SK-N-SH (cell line): ENCODE data around the gene SYAP1. TPM values are rescaled to one million over a fixed set of nuclear protein-coding genes. Genes with fewer than 3 reads are reported as not detected.

Experiments used
- CTCF ChIA-PET: fragments of 300-600, 350-600 bp; formaldehyde crosslinking; extraction: SDS; loops from one replicate; lab custom pipeline; 2021; lab: Yijun Ruan, JAX
- POLR2A ChIA-PET: fragments of 350-600 bp; sonication (Branson Sonifier 250); formaldehyde crosslinking; extraction: SDS; loops from one replicate; lab custom pipeline; 2020; ENCODE audit warnings: antibody characterized with exemption, inconsistent platforms; lab: Yijun Ruan, JAX
- DNase-seq: peaks from one replicate; pipeline ENCODE4 v3.0.0; 2012
- H2AFZ ChIP-seq: fragments of 200-600 bp; sonication (generic); 2 replicates; pipeline ENCODE4 v1.8.1; 2016; ENCODE audit warnings: antibody characterized with exemption, mild to moderate bottlenecking, low read depth
- H3F3A ChIP-seq: fragments of 200-600 bp; sonication (generic); replicated peaks from 2 replicates; pipeline ENCODE3; 2016; ENCODE audit warnings: antibody characterized with exemption, mild to moderate bottlenecking; ENCODE audit not compliant: insufficient read depth
- H3K27ac ChIP-seq, 2 experiments: fragments of 200-500 bp in 1 of 2; fragments of 200-600 bp in 1 of 2; sonication (Bioruptor generic) in 1 of 2; sonication (generic), shearing (Covaris generic) in 1 of 2; 2 replicates each; pipeline versions ENCODE4 v1.5.1 to v1.6.1; 2014 to 2016; ENCODE audit warnings: low read depth in 2 of 2, inconsistent platforms in 1 of 2, low read length in 1 of 2, mild to moderate bottlenecking in 1 of 2, mixed read lengths in 1 of 2
- H3K27me3 ChIP-seq: fragments of 200-600 bp; sonication (generic), shearing (Covaris generic); 2 replicates; pipeline ENCODE4 v1.6.1; 2016; ENCODE audit warnings: mixed run types; ENCODE audit not compliant: insufficient read depth
- H3K36me3 ChIP-seq, 2 experiments: fragments of 200-500 bp in 1 of 2; fragments of 200-600 bp in 1 of 2; sonication (Bioruptor generic) in 1 of 2; sonication (generic) in 1 of 2; replicated peaks in 1 of 2; 2 replicates each; pipeline versions ENCODE3 to v1.5.1; 2014 to 2016; ENCODE audit warnings: low read length in 1 of 2, mild to moderate bottlenecking in 1 of 2; ENCODE audit not compliant: insufficient read depth in 2 of 2, control insufficient read depth in 1 of 2
- H3K4me1 ChIP-seq, 2 experiments: fragments of 200-500 bp in 1 of 2; fragments of 200-600 bp in 1 of 2; sonication (Bioruptor generic) in 1 of 2; sonication (generic), shearing (Covaris generic) in 1 of 2; 2 replicates each; pipeline versions ENCODE4 v1.5.1 to v1.6.1; 2014 to 2016; ENCODE audit warnings: low read depth in 1 of 2, low read length in 1 of 2, mixed run types in 1 of 2; ENCODE audit not compliant: insufficient read depth in 2 of 2, control insufficient read depth in 1 of 2
- H3K4me2 ChIP-seq: fragments of 200-600 bp; sonication (generic), shearing (Covaris generic); 2 replicates; pipeline ENCODE4 v1.6.1; 2017; ENCODE audit warnings: mixed run types
- H3K4me3 ChIP-seq, 2 experiments: fragments of 200-500 bp in 1 of 2; fragments of 200-600 bp in 1 of 2; sonication (Bioruptor generic) in 1 of 2; sonication (generic), shearing (Covaris generic) in 1 of 2; 2 replicates each; pipeline versions ENCODE4 v1.5.1 to v1.8.1; 2014 to 2016; ENCODE audit warnings: low read depth in 2 of 2, inconsistent platforms in 1 of 2, low read length in 1 of 2, mild to moderate bottlenecking in 1 of 2, mixed read lengths in 1 of 2, moderate library complexity in 1 of 2
- H3K79me2 ChIP-seq: fragments of 200-600 bp; sonication (generic); 2 replicates; pipeline ENCODE4 v1.8.1; 2017; ENCODE audit warnings: mild to moderate bottlenecking; ENCODE audit not compliant: insufficient read depth
- H3K9ac ChIP-seq: fragments of 200-600 bp; sonication (generic); 2 replicates; pipeline ENCODE4 v1.6.1; 2017; ENCODE audit warnings: mixed run types
- H3K9me2 ChIP-seq: fragments of 200-600 bp; sonication (generic); 2 replicates; pipeline ENCODE4 v1.6.1; 2017; ENCODE audit warnings: mixed run types
- H3K9me3 ChIP-seq: fragments of 200-600 bp; sonication (generic); 2 replicates; pipeline ENCODE4 v1.6.1; 2017; ENCODE audit warnings: mixed run types, mild to moderate bottlenecking, moderate library complexity
- H4K20me1 ChIP-seq: fragments of 200-600 bp; sonication (generic); 2 replicates; pipeline ENCODE4 v1.6.1; 2017; ENCODE audit warnings: mild to moderate bottlenecking, mixed run types; ENCODE audit not compliant: insufficient read depth
- CHD2 ChIP-seq: fragments of 150-350 bp; IDR thresholded peaks from 2 replicates; pipeline ENCODE4 v1.6.1; 2018; ENCODE audit warnings: low read length; ENCODE audit not compliant: partially characterized antibody
- EP300 ChIP-seq, 2 experiments: IDR thresholded peaks; 2 replicates each; pipeline versions ENCODE4 v1.4.0 to v1.6.1; 2012; ENCODE audit warnings: borderline replicate concordance in 1 of 2, low read depth in 1 of 2, low read length in 1 of 2
- FOXJ3 ChIP-seq: sonication (generic); formaldehyde crosslinking; IDR thresholded peaks from 2 replicates; pipeline ENCODE4 v1.5.1; 2020; ENCODE audit warnings: mild to moderate bottlenecking, missing genetic modification reagents
- FOXM1 ChIP-seq: IDR thresholded peaks from 2 replicates; pipeline ENCODE4 v1.4.0; 2012; ENCODE audit warnings: low read depth, mild to moderate bottlenecking
- GABPA ChIP-seq: IDR thresholded peaks from 2 replicates; pipeline ENCODE4 v1.4.0; 2012; ENCODE audit warnings: low read depth, mild to moderate bottlenecking
- MEF2A ChIP-seq: IDR thresholded peaks from 2 replicates; pipeline ENCODE4 v1.4.0; 2012; ENCODE audit warnings: low read depth, borderline replicate concordance
- MXI1 ChIP-seq: IDR thresholded peaks from 2 replicates; pipeline ENCODE4 v1.6.1; 2012; ENCODE audit warnings: mild to moderate bottlenecking, low read depth, low read length, improper control_type of control experiment
- NFIC ChIP-seq: IDR thresholded peaks from 2 replicates; pipeline ENCODE4 v1.4.0; 2012; ENCODE audit warnings: borderline replicate concordance
- NRF1 ChIP-seq: IDR thresholded peaks from 2 replicates; pipeline ENCODE4 v1.6.1; 2012; ENCODE audit warnings: low read depth, mild to moderate bottlenecking, low read length
- PBX3 ChIP-seq: IDR thresholded peaks from 2 replicates; pipeline ENCODE4; 2012
- SIN3A ChIP-seq: IDR thresholded peaks from 2 replicates; pipeline ENCODE4 v1.6.1; 2012; ENCODE audit warnings: low read depth, mild to moderate bottlenecking, low read length, moderate library complexity, borderline replicate concordance
- TAF1 ChIP-seq: IDR thresholded peaks from 2 replicates; pipeline ENCODE4 v1.6.1; 2012; ENCODE audit warnings: low read depth, mild to moderate bottlenecking, low read length, moderate library complexity, borderline replicate concordance
- USF1 ChIP-seq: IDR thresholded peaks from 2 replicates; pipeline ENCODE4 v1.4.0; 2012; ENCODE audit warnings: low read depth, borderline replicate concordance
- USF2 ChIP-seq: fragments of 150-350 bp; IDR thresholded peaks from 2 replicates; pipeline ENCODE4 v1.6.1; 2017; ENCODE audit warnings: antibody characterized with exemption, low read length, low read depth, borderline replicate concordance
- YY1 ChIP-seq: IDR thresholded peaks from 2 replicates; pipeline ENCODE4 v1.4.0; 2012; ENCODE audit warnings: low read depth, mild to moderate bottlenecking
- WGBS: methylation state at CpG from one replicate; pipeline ENCODE4 v1.1.6; 2017; ENCODE audit warnings: low lambda C conversion rate; 5-methylcytosine and 5-hydroxymethylcytosine counted together
- polyA plus RNA-seq, 3 experiments: library from polyadenylated mRNA; depleted of rRNA; stranded (reverse); fragments of >200 nt; gene quantifications; 2 replicates each; pipeline ENCODE4 v1.2.3, GENCODE V29; 2012

Gene SYAP1
- polyA plus RNA-seq, 1 of the 3 experiments (the other 2 are of a cell fraction), result 11.9 TPM

- peak; percentile 75; the same call in 1 of the 2 replicates for TF ChIP-seq SIN3A
- no peak; the same call in 1 of the 2 replicates for TF ChIP-seq USF2
- TF ChIP-seq TAF1, result peak; percentile 85
- TF ChIP-seq CHD2, result peak; percentile 78
- peak; percentile 67 for TF ChIP-seq YY1
- peak; percentile 66 for TF ChIP-seq GABPA
- peak; percentile 95 for TF ChIP-seq USF1
- TF ChIP-seq MEF2A, result no peak
- no peak for TF ChIP-seq FOXM1
- peak; percentile 65 for TF ChIP-seq MXI1
- peak; percentile 57; the same call in 1 of the 2 replicates for TF ChIP-seq NRF1
- no peak for TF ChIP-seq EP300 (IDR thresholded peaks at IDR 0.05; ENCODE audit: borderline replicate concordance in 1 of 2, low read depth in 1 of 2, low read length in 1 of 2)
- TF ChIP-seq PBX3, result 0 out of 2 replicates have a peak, but pooled peaks have one; percentile 18
- no peak for TF ChIP-seq NFIC
- TF ChIP-seq, all 33 proteins: peak for 14
Measured at GRCh38 chrX:16786139-16786790, 66.9 kb downstream of the SYAP1 start, which contains the start of gene TXLNG (continued).

- WGBS, result 9% methylated on average over 25 of the region's 73 CpGs
- DNase-seq, result peak; percentile 68
- peak overlapping the region; percentile 74 for H3K9ac ChIP-seq
Measured at GRCh38 chrX:16786791-16787735, 67.7 kb downstream of the SYAP1 start.

More at GRCh38 chrX:16786791-16787735, 67.7 kb downstream of the SYAP1 start:
- Histone ChIP-seq H3K4me3 (peak overlapping the region; percentile 76 to 80), H3K9me2 (no peaks in the 10 kb centered on the region), H3F3A (no peaks in the 10 kb centered on the region), H3K4me2 (peak overlapping the region; percentile 87), H3K27me3 (no peaks in the 10 kb centered on the region), H3K79me2 (peaks cover 54% of the 10 kb centered on the region), H4K20me1 (no peaks in the 10 kb centered on the region), H2AFZ (peak overlapping the region; percentile 56; the same call in 1 of the 2 replicates)
- CTCF ChIA-PET, result interaction anchor here (1.1 kb wide), 1 partner anchor 39 kb away, joined by 6 read pairs; no protein-coding TSS in a partner anchor
- TF ChIP-seq FOXJ3 (CRISPR knock-in tag), result no peak
- TF ChIP-seq, all 33 proteins: peak for 0
- Histone ChIP-seq H3K27ac (peak overlapping the region; percentile 69 to 81; a peak in 3 of 4 replicates), H3K9me3 (no peaks in the 10 kb centered on the region), H3K36me3 (peaks cover 7 to 10% of the 10 kb centered on the region in 2 experiments), H3K4me1 (peaks cover 3 to 6% of the 10 kb centered on the region in 2 experiments; a peak in 2 of 4 replicates)
- POLR2A ChIA-PET, result no interaction called here
